Smooth muscle cell (in vitro differentiated cells): Measurements from ENCODE around the gene TREML2. TPM values are rescaled to one million over a fixed set of nuclear protein-coding genes. Genes with fewer than 3 reads are reported as not detected.
A peak's percentile ranks its signal among the peaks of the same experiment; 100 is the strongest.
"Not testable (repeated sequence)": the region's sequence is repeated elsewhere in the genome, so short reads cannot be mapped to it uniquely, and the experiment has no call there.

Experiments
- DNase-seq: peaks from one replicate; lab custom pipeline; 2025; ENCODE audit not compliant: unreplicated experiment; lab: John Stamatoyannopoulos, UW
- H2AFZ ChIP-seq: fragments of 200-600 bp; sonication (generic); 2 replicates; pipeline ENCODE4 v1.6.0; 2016; ENCODE audit warnings: antibody characterized with exemption, low read depth, mild to moderate bottlenecking
- H3F3A ChIP-seq: fragments of 200-600 bp; sonication (generic); 2 replicates; pipeline ENCODE4 v1.6.0; 2017; ENCODE audit warnings: antibody characterized with exemption, low read depth
- H3K27ac ChIP-seq: fragments of 200-600 bp; sonication (generic); 2 replicates; pipeline ENCODE4 v1.5.1; 2016; ENCODE audit warnings: low read depth, mild to moderate bottlenecking
- H3K27me3 ChIP-seq: fragments of 200-600 bp; sonication (generic); 2 replicates; pipeline ENCODE4 v1.6.1; 2016; ENCODE audit warnings: low read depth, mild to moderate bottlenecking
- H3K36me3 ChIP-seq: fragments of 200-600 bp; sonication (generic); 2 replicates; pipeline ENCODE4 v1.5.1; 2016; ENCODE audit warnings: low read depth
- H3K4me1 ChIP-seq: fragments of 200-600 bp; sonication (generic); 2 replicates; pipeline ENCODE4 v1.5.1; 2016; ENCODE audit warnings: low read depth
- H3K4me2 ChIP-seq: fragments of 200-600 bp; sonication (generic); 2 replicates; pipeline ENCODE4 v1.6.0; 2016; ENCODE audit warnings: mild to moderate bottlenecking
- H3K4me3 ChIP-seq: fragments of 200-600 bp; sonication (generic); 2 replicates; pipeline ENCODE4 v1.5.1; 2016; ENCODE audit warnings: mild to moderate bottlenecking
- H3K79me2 ChIP-seq: fragments of 200-600 bp; sonication (generic); 2 replicates; pipeline ENCODE4 v1.6.0; 2016; ENCODE audit warnings: low read depth, mild to moderate bottlenecking
- H3K9ac ChIP-seq: fragments of 200-600 bp; sonication (generic); 2 replicates; pipeline ENCODE4 v1.6.0; 2016; ENCODE audit warnings: low read depth
- H3K9me3 ChIP-seq: fragments of 200-600 bp; sonication (generic); replicated peaks from 2 replicates; pipeline ENCODE4 v1.5.1; 2016; ENCODE audit warnings: low read depth
- H4K20me1 ChIP-seq: fragments of 200-600 bp; sonication (generic); 2 replicates; pipeline ENCODE4 v1.6.0; 2016; ENCODE audit warnings: low read depth
- whole genome bisulfite sequencing: methylation state at CpG from one replicate; pipeline ENCODE4 v1.1.7; 2016; ENCODE audit warnings: low lambda C conversion rate; 5-methylcytosine and 5-hydroxymethylcytosine counted together
- polyA plus RNA-seq: library from polyadenylated mRNA; unstranded; fragments of >200 nt; fragmentation: Nextera tagmentation; extraction: Ambion mirVana; gene quantifications from 2 replicates; pipeline ENCODE4 v1.2.1, GENCODE V29; 2016
- total RNA-seq: library from RNA; depleted of rRNA; stranded (reverse); fragments of >200 nt; gene quantifications from 2 replicates; pipeline ENCODE4 v1.2.3, GENCODE V29; 2014
- TF ChIP-seq, protein P1 (sequence below): fragments of 200-600 bp; sonication (generic); IDR thresholded peaks from 2 replicates; pipeline ENCODE4 v1.5.1; 2017; ENCODE audit warnings: borderline replicate concordance, mild to moderate bottlenecking, antibody characterized with exemption; ENCODE audit not compliant: insufficient read depth, poor library complexity, severe bottlenecking

TREML2 gene
- total RNA-seq (not detected in 2 replicates), polyA plus RNA-seq (not detected in 2 replicates)

DNA sequence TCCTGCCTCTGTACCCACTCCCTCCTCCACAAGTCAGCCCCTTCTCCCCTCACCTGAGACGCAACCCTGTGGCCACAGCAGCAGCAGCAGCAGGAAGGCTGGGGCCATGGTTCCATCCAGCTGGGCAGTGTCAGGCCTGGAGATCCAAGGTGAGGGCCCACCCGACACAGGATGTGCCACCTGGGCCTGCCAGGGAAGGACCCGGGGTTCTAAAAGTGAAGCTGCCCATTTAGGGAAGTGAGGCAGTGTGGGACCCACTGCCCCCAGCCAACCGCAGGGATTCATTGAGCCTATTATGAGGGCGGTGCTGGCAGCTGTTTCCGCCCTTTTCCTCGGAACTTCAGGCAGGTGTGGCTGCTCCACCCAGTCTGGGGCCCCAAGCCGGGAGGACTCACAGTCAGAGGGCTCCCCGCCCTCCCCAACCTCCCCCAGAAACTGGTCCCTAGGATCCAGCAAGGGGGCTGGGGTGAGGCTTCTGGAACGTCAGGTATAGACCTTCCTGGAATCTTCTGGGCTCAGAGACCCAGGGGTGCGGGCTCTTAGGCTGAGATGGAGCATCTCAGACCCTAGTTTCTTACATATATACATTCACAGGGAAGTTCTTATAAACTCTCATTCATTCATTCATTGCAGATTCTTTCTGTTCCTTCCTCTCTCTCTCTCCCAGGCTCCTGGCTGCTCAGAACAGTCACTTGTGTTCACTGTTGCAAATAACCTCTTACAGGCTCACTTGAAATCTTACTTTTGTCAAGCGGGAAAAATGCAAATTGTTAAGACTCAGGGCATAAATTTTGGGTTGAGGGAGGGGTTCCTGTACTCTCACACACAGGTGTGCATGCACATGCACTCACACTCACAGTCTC lies at the start of gene TREML2:
Gene TREML2, minus strand, starts transcription at position 249 of the 863 bp plus-strand sequence. Its CDS starts 141 bp downstream, at position 108.
- H3K27ac ChIP-seq = peak within 1 kb of the TSS; percentile 43
- H3K4me3 ChIP-seq = no peak within 1 kb of the TSS
- TF ChIP-seq, protein P1, sequence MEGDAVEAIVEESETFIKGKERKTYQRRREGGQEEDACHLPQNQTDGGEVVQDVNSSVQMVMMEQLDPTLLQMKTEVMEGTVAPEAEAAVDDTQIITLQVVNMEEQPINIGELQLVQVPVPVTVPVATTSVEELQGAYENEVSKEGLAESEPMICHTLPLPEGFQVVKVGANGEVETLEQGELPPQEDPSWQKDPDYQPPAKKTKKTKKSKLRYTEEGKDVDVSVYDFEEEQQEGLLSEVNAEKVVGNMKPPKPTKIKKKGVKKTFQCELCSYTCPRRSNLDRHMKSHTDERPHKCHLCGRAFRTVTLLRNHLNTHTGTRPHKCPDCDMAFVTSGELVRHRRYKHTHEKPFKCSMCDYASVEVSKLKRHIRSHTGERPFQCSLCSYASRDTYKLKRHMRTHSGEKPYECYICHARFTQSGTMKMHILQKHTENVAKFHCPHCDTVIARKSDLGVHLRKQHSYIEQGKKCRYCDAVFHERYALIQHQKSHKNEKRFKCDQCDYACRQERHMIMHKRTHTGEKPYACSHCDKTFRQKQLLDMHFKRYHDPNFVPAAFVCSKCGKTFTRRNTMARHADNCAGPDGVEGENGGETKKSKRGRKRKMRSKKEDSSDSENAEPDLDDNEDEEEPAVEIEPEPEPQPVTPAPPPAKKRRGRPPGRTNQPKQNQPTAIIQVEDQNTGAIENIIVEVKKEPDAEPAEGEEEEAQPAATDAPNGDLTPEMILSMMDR = no peak
- no peaks in the 10 kb centered on the region for H3K36me3 ChIP-seq
- DNase-seq = no peak
- H3K9ac ChIP-seq = no peak within 1 kb of the TSS
- 80% methylated on average over 12 of the region's 12 CpGs for WGBS
- H3K79me2 ChIP-seq = no peaks in the 10 kb centered on the region
- H3K4me1 ChIP-seq = peaks cover 3% of the 10 kb centered on the region
- H2AFZ ChIP-seq = peak within 1 kb of the TSS; percentile 3
- no peaks in the 10 kb centered on the region for H4K20me1 ChIP-seq
- H3F3A ChIP-seq = no peaks in the 10 kb centered on the region
- peaks cover 14% of the 10 kb centered on the region for H3K27me3 ChIP-seq
- no peaks in the 10 kb centered on the region for H3K9me3 ChIP-seq
- H3K4me2 ChIP-seq = peak within 1 kb of the TSS; percentile 19

DNA sequence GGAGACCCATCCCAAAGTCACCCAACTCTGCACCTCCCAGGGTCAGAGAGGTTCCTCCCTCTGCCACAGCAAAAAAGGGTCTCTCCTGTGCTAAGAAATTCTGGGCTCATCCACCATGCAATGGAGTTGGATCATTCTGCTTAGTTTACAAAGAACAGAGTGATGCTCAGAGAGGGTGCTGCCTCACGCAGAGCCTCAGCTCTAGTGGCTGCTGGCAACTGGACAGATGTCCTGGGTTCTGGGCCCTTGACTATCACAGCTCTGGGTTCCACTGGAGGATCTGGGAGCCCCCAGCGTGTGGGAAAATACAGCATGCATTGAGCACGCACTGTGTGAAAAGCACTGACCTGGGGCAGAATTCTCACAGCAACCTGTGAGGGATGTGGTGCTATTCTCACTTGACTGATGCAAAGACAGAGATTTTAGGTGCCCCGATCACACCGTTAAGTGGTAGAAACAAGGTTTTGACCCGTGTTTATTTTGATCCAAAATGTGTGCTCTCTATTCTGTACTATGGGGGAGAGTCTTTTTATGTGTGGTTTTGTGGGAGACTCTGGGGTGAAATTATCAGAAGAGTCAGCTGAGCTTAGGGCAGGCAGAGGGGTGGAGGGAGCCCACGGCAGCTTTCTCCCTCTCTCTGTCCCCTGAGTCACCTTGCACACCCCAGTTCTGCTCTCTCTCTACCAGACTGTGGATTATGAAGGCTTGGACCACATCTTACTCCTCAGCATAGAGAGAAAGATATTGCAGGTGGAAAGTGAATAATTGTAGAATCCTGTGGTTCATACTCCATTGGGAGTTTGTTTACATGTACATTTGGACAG lies 47.1 kb upstream of the TREML2 start:
- Histone ChIP-seq H3K79me2 (no peaks in the 10 kb centered on the region), H3K9me3 (no peaks in the 10 kb centered on the region), H3K27ac (no peak overlapping the region), H3F3A (no peaks in the 10 kb centered on the region), H3K27me3 (peaks cover 22% of the 10 kb centered on the region), H3K4me3 (no peak overlapping the region), H3K36me3 (no peaks in the 10 kb centered on the region), H4K20me1 (no peaks in the 10 kb centered on the region), H2AFZ (no peak overlapping the region), H3K9ac (no peak overlapping the region), H3K4me2 (no peak overlapping the region), H3K4me1 (no peaks in the 10 kb centered on the region)
- DNase-seq = no peak
- TF ChIP-seq, protein P1 = no peak
- WGBS = 90% methylated on average over 7 of the region's 7 CpGs

GRCh38 chr6:41247288-41247865 lies 46.4 kb upstream of the TREML2 start:
- Histone ChIP-seq H3K4me1 (no peaks in the 10 kb centered on the region), H3F3A (no peaks in the 10 kb centered on the region), H3K9ac (no peak overlapping the region), H3K27ac (no peak overlapping the region), H2AFZ (no peak overlapping the region), H3K4me2 (no peak overlapping the region), H3K9me3 (no peaks in the 10 kb centered on the region), H3K27me3 (peaks cover 16% of the 10 kb centered on the region), H3K36me3 (no peaks in the 10 kb centered on the region), H3K4me3 (no peak overlapping the region), H3K79me2 (no peaks in the 10 kb centered on the region), H4K20me1 (no peaks in the 10 kb centered on the region)
- WGBS = 83% methylated on average over 9 of the region's 9 CpGs
- TF ChIP-seq, protein P1 = no peak
- no peak for DNase-seq

GRCh38 chr6:41246529-41246928 lies 45.6 kb upstream of the TREML2 start:
- H3K79me2 ChIP-seq, H3K4me1 ChIP-seq, H3K4me3 ChIP-seq, H3K36me3 ChIP-seq, H4K20me1 ChIP-seq, DNase-seq, H3K4me2 ChIP-seq, H3K9me3 ChIP-seq, H3F3A ChIP-seq, H3K27ac ChIP-seq, H2AFZ ChIP-seq, H3K9ac ChIP-seq: not testable (repeated sequence)
- 91% methylated on average over 4 of the region's 4 CpGs for WGBS
- peaks cover 10% of the 10 kb centered on the region for H3K27me3 ChIP-seq
